ACHN (cell line): ENCODE data around the gene SNAP47.
"Not testable (repeated sequence)": the region's sequence is repeated elsewhere in the genome, so short reads cannot be mapped to it uniquely, and the experiment has no call there.

Source experiments
- DNase-seq: peaks from one replicate; pipeline ENCODE4 v3.0.0-alpha.2; 2015
- in situ Hi-C: cut with HindIII; loops from 2 replicates; pipeline ENCODE4 v1.10.0; 2017; ENCODE audit warnings: low sequenced_read_pairs, low pct_ligation_motif_present, low pct_unique_long_range_greater_than_20kb

SNAP47 gene

GRCh38 chr1:227734856-227735538 is at the start of gene SNAP47, which contains the start of gene JMJD4:
Gene SNAP47 (plus strand): TSS chr1:227735435. CDS start chr1:227747737, 12,302 bp downstream.
Gene JMJD4 (minus strand): TSS chr1:227735302. CDS start chr1:227735273, 29 bp downstream.
- in situ Hi-C loops, result no loop called here

GRCh38 chr1:227685807-227686206 is 49.4 kb upstream of the SNAP47 start:
- no peak for DNase-seq
- in situ Hi-C loops, result loop anchor here (25.0 kb wide), 1 partner anchor 124 kb away; the partner anchor contains the start of gene ZNF678

More at GRCh38 chr1:227734856-227735538, at the start of gene SNAP47, which contains the start of gene JMJD4:
- DNase-seq, result peak; percentile 93

GRCh38 chr1:227697321-227697864 is 37.8 kb upstream of the SNAP47 start:
- no peak for DNase-seq
- in situ Hi-C loops, result loop anchor here (25.0 kb wide), 1 partner anchor 135 kb away; the partner anchor contains the start of gene ZNF678

GRCh38 chr1:227701631-227702030 is 33.6 kb upstream of the SNAP47 start:
- DNase-seq, in situ Hi-C loops: not testable (repeated sequence)

- no peak for DNase-seq
- in situ Hi-C loops, result no loop called here
Measured at GRCh38 chr1:227707846-227708245, 27.4 kb upstream of the SNAP47 start.

- in situ Hi-C loops, result no loop called here
- no peak for DNase-seq
Measured at GRCh38 chr1:227709451-227709850, 25.8 kb upstream of the SNAP47 start.

GRCh38 chr1:227710474-227710873 is 24.8 kb upstream of the SNAP47 start:
- in situ Hi-C loops, DNase-seq: not testable (repeated sequence)

- no peak for DNase-seq
- in situ Hi-C loops, result no loop called here
Measured at GRCh38 chr1:227712648-227713047, 22.6 kb upstream of the SNAP47 start.

GRCh38 chr1:227718932-227719331 is 16.3 kb upstream of the SNAP47 start:
- DNase-seq, result no peak

GRCh38 chr1:227723474-227723873 is 11.8 kb upstream of the SNAP47 start:
- in situ Hi-C loops, result no loop called here
- no peak for DNase-seq

More at GRCh38 chr1:227718932-227719331, 16.3 kb upstream of the SNAP47 start:
- in situ Hi-C loops, result no loop called here

- no peak for DNase-seq
- in situ Hi-C loops, result no loop called here
Measured at GRCh38 chr1:227725046-227725445, 10.2 kb upstream of the SNAP47 start.

- no peak for DNase-seq
- in situ Hi-C loops, result no loop called here
Measured at GRCh38 chr1:227726318-227726717, 8.9 kb upstream of the SNAP47 start.

GRCh38 chr1:227726924-227727599 is 8.2 kb upstream of the SNAP47 start:
- no peak for DNase-seq
- in situ Hi-C loops, result no loop called here

GRCh38 chr1:227728059-227728891 is 7.0 kb upstream of the SNAP47 start:
- peak; percentile 95 for DNase-seq
- in situ Hi-C loops, result no loop called here

GRCh38 chr1:227728892-227729143 is 6.4 kb upstream of the SNAP47 start:
- in situ Hi-C loops, result no loop called here
- DNase-seq, result no peak

GRCh38 chr1:227729144-227729880 is 5.9 kb upstream of the SNAP47 start:
- in situ Hi-C loops, result no loop called here
- DNase-seq, result no peak

GRCh38 chr1:227729881-227730629 is 5.2 kb upstream of the SNAP47 start:
- peak; percentile 68 for DNase-seq
- in situ Hi-C loops, result no loop called here
